Right cardiac atrium (tissue), 5 donors: ENCODE data around the gene DOCK11. TPM values are rescaled to one million over a fixed set of nuclear protein-coding genes. Genes with fewer than 3 reads are reported as not detected.

ENCODE experiments used
- ATAC-seq, 2 donors: fragments of 200-7000 bp; cut with Tn5 transposase; one replicate each; pipeline versions ENCODE4 v1.8.0 to v1.9.1; 2020; ENCODE audit warnings: moderate library complexity in 2 of 2, mild to moderate bottlenecking in 1 of 2
- DNase-seq, 3 donors: peaks; one replicate each; pipeline ENCODE4 v3.0.0-alpha.2; 2020
- H3K27ac ChIP-seq: one replicate; pipeline ENCODE4 v1.5.1; 2013; ENCODE audit warnings: mild to moderate bottlenecking, low read length, control low read depth, moderate library complexity
- H3K27me3 ChIP-seq: one replicate; pipeline ENCODE4 v1.6.1; 2013; ENCODE audit not compliant: control insufficient read depth, insufficient read depth
- H3K4me1 ChIP-seq: one replicate; pipeline ENCODE4 v1.6.1; 2013; ENCODE audit warnings: low read length; ENCODE audit not compliant: control insufficient read depth, insufficient read depth
- H3K4me3 ChIP-seq: one replicate; pipeline ENCODE4 v1.5.1; 2013; ENCODE audit warnings: low read length, control low read depth
- H3K9me3 ChIP-seq: one replicate; pipeline ENCODE4 v1.6.1; 2013; ENCODE audit warnings: low read length; ENCODE audit not compliant: control insufficient read depth
- WGBS: extraction: QIAGEN DNeasy Blood & Tissue Kit; methylation state at CpG from one replicate; pipeline ENCODE4 v1.1.7; 2013; 5-methylcytosine and 5-hydroxymethylcytosine counted together
- intact Hi-C, 4 donors: fragments of 100-400 bp; cut with DNase I; formaldehyde crosslinking; loops; one replicate each; pipeline versions ENCODE4 v1.11.0 to v1.14.0; 2022 to 2023
- polyA plus RNA-seq: library from polyadenylated mRNA; stranded (reverse); fragments of 200-250 nt; gene quantifications from one replicate; pipeline ENCODE4 v1.2.3, GENCODE V29; 2013
- total RNA-seq, 4 donors: library from RNA; stranded (reverse); fragmentation: NEBNext Ultra II Directional; extraction: Animal tissue kit (Norgen Biotek cat#: 25700); gene quantifications; one replicate each; pipeline ENCODE4 v1.2.1, GENCODE V29; 2021
- donor health status: healthy with polysubstance abuse.
- donor health status: DM: no; HTN: yes; CAD: no.
- donor health status: DM: no; HTN: no; CAD: no.
- donor health status: DM: no; HTN: yes; CAD: no; lungs with severe emphysema.
- donor health status: DM: yes; HTN: yes; CAD: no.

The DOCK11 gene
- total and polyA plus RNA-seq, 5 donors = 3.3 to 8.5 (median 6.0) TPM

DNA sequence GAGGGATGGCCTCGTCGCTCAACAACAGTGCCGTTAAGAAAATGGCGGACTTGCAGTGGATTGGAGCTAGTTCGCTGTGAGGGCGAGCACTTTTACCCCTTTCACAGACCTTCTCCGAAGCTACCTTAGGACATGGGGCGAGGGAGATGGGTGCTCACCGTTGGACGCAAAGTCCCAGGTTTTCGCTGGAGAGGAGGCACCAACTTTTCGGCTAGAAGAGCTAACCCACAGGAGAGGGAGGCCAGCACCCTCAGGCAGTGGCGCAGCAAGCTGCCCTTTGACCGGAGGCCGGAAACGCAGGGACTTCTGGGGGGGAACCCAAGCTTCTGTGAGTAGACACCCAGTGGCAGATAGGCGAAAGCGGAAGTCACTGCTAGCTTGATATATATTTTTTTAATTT, 138.7 kb downstream of the DOCK11 start:
- ATAC-seq (no peak), DNase-seq (no peak)
- intact Hi-C loops = loop anchor here in 1 of 4 donors (10.0 kb wide), 1 partner anchor 170 kb away; no protein-coding TSS in a partner anchor
- H3K27me3 ChIP-seq = no peaks in the 10 kb centered on the region
- no peaks in the 10 kb centered on the region for H3K9me3 ChIP-seq
- H3K4me3 ChIP-seq = no peak overlapping the region
- H3K27ac ChIP-seq = no peak overlapping the region
- WGBS = 98% methylated on average over 18 of the region's 18 CpGs
- H3K4me1 ChIP-seq = no peaks in the 10 kb centered on the region

DNA sequence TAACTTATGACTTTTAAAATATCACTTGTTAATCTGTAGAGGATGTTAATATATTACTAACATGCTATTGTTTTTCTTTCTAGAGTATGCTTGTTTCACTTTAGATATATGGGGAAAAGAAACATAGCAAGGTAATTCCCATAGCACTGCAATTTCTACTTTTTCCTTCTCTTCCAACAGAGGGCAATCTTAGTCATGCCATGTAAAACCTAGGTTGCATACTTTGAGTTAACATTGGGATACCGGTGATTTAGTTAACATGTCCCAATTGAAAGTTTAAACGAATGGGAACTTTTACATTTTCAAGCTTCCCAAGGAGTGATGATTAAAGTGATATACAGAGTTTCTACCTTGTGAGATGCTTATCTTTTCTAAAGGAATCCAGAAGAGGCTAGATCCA, 142.4 kb downstream of the DOCK11 start:
- no peaks in the 10 kb centered on the region for H3K4me1 ChIP-seq
- H3K4me3 ChIP-seq = no peak overlapping the region
- DNase-seq (no peak), ATAC-seq (no peak)
- intact Hi-C loops = loop anchor here in 1 of 4 donors (10.0 kb wide), 1 partner anchor 167 kb away; no protein-coding TSS in a partner anchor
- H3K9me3 ChIP-seq = no peaks in the 10 kb centered on the region
- no peak overlapping the region for H3K27ac ChIP-seq
- 31% methylated on average over 2 of the region's 2 CpGs for WGBS
- no peaks in the 10 kb centered on the region for H3K27me3 ChIP-seq

DNA sequence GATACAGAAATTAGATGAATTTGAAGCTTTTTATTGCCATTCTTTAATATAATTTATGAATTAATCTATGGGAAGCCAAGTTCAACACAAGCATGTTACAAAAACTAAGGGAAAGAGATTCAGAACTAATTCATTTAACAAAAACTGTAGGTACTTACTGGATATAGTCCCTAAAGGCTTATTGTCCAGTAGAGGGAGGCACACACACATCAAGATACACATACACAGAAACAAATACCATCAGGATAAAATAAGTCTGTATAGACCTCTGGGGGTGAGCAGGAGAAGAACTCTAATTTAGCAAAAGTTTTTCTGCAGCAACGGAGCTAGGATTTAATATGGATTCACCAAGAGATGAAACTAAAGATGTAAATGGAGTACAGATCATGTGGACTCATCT, 148.8 kb downstream of the DOCK11 start:
- no peak for DNase-seq
- no peak overlapping the region for H3K4me3 ChIP-seq
- WGBS = 36% methylated on average over 1 of the region's 1 CpG
- no peaks in the 10 kb centered on the region for H3K4me1 ChIP-seq
- no peaks in the 10 kb centered on the region for H3K9me3 ChIP-seq
- intact Hi-C loops = loop anchor here in 3 of 4 donors (5.0 kb wide), 2 partner anchors 158 to 163 kb away; no protein-coding TSS in a partner anchor
- no peak overlapping the region for H3K27ac ChIP-seq
- H3K27me3 ChIP-seq = no peaks in the 10 kb centered on the region
- ATAC-seq = peak; percentile 57 to 61

DNA sequence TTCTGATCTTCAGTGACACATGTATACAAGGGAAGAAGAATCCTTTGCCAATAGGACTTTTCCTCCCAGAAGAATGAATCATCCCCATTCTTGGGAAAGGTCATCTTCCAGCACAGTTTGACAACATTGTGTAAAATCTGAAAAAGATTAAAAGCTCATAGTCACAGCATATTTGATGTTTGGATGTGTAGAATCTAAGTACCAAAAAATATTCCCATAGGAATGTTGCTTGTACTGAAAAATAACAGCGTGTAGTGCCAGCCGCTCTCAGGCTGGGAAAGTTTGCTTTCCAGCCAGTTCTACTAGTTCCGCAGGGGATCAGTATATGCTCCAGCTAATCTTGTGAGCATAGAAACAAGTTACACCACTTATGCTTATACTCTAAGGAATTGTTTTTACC, 157.1 kb downstream of the DOCK11 start:
- WGBS = 58% methylated on average over 3 of the region's 3 CpGs
- intact Hi-C loops = no loop called here
- ATAC-seq = no peak
- Histone ChIP-seq H3K9me3 (no peaks in the 10 kb centered on the region), H3K27ac (no peak overlapping the region), H3K27me3 (no peaks in the 10 kb centered on the region), H3K4me3 (no peak overlapping the region), H3K4me1 (no peaks in the 10 kb centered on the region)
- DNase-seq = peak in 2 of 3 donors; percentile 14 to 36

DNA sequence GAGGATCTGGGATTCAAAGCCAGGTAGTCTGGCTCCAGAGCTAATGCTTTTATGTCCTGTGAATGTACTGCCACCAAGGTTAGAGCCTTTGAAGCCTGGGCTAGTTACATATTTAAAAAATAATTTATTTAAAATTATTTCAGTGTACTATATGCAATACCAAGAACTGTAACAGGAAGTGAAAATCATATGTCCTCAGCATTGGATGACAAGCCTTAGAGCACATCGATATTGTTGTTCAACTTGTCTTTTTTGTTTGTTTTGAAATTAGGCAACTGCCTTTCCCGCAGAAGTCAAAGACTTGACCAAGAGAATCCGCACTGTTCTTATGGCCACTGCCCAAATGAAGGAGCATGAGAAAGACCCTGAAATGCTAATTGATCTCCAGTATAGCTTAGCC, 158.7 kb downstream of the DOCK11 start:
- H3K27me3 ChIP-seq = no peaks in the 10 kb centered on the region
- H3K4me1 ChIP-seq = no peaks in the 10 kb centered on the region
- no peak overlapping the region for H3K4me3 ChIP-seq
- intact Hi-C loops = no loop called here
- WGBS = 79% methylated on average over 3 of the region's 3 CpGs
- no peaks in the 10 kb centered on the region for H3K9me3 ChIP-seq
- ATAC-seq (no peak), DNase-seq (no peak)
- H3K27ac ChIP-seq = no peak overlapping the region

DNA sequence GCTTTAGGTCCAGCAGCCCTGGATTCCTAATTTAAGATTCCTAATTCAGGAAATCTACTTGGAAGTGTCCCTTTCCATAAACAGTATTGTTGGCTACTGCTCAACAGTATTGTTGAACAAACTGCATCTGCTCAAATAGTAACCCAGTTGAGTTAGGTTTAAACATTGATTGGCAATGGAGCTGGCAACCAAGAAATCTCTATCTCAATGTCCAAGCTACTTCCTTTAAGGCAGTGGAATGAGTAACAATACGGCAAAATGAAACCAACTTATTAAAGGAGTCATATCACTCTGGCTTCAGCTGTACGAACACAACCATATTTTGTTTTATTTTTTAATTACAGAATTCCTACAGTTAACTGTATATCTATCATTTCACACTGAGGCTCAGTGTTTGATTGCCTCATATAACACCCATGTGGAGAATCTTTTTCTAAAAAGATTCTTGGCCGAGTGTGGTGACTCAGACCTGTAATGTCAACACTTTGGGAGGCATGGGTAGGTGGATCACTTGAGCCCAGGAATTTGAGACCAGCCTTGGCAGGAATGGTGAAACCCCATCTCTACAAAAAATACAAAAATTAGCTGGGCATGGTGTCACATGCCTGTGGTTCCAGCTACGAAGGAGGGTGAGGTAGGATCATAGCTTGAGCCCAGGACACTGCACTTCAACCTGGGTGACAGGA, 160.1 kb downstream of the DOCK11 start:
- no peak for DNase-seq
- no peak for ATAC-seq
- Histone ChIP-seq H3K27me3 (no peaks in the 10 kb centered on the region), H3K4me1 (no peaks in the 10 kb centered on the region), H3K9me3 (no peaks in the 10 kb centered on the region), H3K27ac (no peak overlapping the region), H3K4me3 (no peak overlapping the region)
- 71% methylated on average over 4 of the region's 4 CpGs for WGBS
- intact Hi-C loops = no loop called here

DNA sequence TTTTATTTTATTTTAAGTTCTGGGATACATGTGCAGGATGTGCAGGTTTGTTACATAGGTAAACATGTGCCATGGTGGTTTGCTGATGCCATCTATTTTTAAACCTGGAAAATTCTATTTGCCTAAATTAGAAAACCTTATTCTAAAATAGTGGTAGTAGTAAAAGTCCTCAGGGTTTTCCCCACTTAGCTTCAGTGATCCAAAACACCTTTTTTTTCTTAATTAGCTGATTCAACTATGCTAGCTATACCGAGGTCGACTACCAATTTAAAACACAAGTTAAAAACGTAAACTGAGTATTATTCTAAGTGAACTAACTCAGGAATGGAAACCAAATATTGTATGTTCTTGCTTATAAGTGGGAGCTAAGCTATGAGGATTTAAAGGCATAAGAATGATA, 161.8 kb downstream of the DOCK11 start:
- intact Hi-C loops = no loop called here

DNA sequence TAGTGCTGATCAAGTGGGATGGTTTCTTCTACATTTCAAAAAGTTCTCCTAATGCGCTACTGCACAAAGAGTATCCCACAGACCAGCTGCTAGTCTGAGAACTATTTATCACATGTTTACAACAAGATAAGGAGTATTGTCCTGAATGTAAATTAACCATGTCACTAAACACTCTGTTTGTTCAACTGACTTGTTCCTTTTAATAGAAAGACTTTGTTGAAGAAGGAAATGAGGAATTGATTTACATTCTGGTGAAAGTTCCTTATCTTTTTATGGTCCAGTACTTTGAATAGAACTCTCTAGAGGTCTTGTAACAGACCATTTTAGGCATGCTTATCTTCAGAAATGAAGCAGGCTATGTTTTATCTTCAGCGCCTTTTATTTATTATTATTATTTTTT, 164.5 kb downstream of the DOCK11 start:
- DNase-seq (no peak), ATAC-seq (no peak)
- intact Hi-C loops = no loop called here
- H3K4me3 ChIP-seq = no peak overlapping the region
- 56% methylated on average over 2 of the region's 2 CpGs for WGBS
- no peaks in the 10 kb centered on the region for H3K4me1 ChIP-seq
- H3K27ac ChIP-seq = no peak overlapping the region
- no peaks in the 10 kb centered on the region for H3K27me3 ChIP-seq
- no peaks in the 10 kb centered on the region for H3K9me3 ChIP-seq

More for the DNA sequence above, 161.8 kb downstream of the DOCK11 start:
- Histone ChIP-seq H3K27ac (no peak overlapping the region), H3K4me3 (no peak overlapping the region), H3K4me1 (no peaks in the 10 kb centered on the region), H3K9me3 (no peaks in the 10 kb centered on the region), H3K27me3 (no peaks in the 10 kb centered on the region)
- 92% methylated on average over 3 of the region's 3 CpGs for WGBS
- DNase-seq (no peak), ATAC-seq (no peak)

DNA sequence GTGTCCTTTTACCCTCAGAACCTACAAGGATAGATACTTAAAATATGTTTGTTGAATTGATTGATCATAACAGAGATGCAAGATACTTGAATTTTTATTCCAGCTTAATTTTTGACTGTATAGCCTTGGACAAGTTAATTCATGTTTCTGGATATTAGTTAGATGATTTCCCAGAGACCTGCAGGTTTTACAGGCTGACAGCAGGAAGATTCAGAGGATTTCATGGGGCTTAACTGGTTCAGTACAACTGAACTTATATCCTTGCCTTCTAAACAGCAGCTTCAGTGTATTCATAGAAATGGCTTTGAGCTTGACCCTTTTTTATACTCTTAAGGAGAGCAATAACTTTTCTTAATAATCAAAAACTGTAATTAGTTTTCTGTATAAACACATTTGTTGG, 169.6 kb downstream of the DOCK11 start:
- Histone ChIP-seq H3K27me3 (no peaks in the 10 kb centered on the region), H3K27ac (no peak overlapping the region), H3K9me3 (no peaks in the 10 kb centered on the region), H3K4me1 (no peaks in the 10 kb centered on the region), H3K4me3 (no peak overlapping the region)
- intact Hi-C loops = no loop called here
- ATAC-seq = no peak
- no peak for DNase-seq

DNA sequence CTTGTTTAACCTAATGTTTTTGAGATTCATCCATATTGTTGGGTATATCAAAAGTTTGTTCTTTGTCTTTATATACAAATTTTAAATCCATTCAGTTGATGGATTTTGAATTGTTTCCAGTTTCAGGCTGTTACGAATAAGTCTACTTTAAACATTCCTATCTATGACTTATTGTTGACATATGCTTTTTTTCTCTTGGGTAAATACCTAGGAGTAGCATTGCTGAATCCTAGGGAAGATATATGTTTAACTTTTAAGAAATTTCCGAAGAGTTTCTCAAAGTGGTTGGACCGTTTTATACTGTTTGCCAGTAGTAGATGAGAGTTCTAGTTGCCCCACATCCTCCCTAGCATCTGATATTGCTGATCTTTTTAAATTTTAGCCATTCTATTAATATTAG, 170.9 kb downstream of the DOCK11 start:
- intact Hi-C loops = no loop called here
- Histone ChIP-seq H3K9me3 (no peaks in the 10 kb centered on the region), H3K27ac (no peak overlapping the region), H3K4me1 (no peaks in the 10 kb centered on the region), H3K27me3 (no peaks in the 10 kb centered on the region), H3K4me3 (no peak overlapping the region)
- ATAC-seq (no peak), DNase-seq (no peak)
- 89% methylated on average over 3 of the region's 3 CpGs for whole genome bisulfite sequencing

DNA sequence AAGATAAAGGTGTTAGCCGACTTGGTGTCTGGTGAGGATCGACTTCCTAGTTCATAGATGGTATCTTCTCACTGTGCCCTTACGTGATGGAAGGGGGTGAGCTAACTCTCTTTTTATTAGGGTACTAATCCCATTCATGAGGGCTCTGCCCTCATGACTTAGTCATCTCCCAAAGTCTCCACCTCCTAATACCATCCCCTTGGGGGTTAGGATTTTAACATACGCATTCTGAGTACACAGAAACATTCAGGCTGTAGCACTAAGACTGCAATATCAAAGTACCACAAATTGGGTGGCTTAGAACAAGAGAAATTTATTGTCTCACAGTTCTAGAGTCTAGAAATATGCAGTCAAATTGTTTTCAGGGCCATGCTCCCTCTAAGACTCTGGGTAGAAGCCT, 173.8 kb downstream of the DOCK11 start:
- no peak overlapping the region for H3K4me3 ChIP-seq
- no peak for ATAC-seq
- WGBS = 95% methylated on average over 4 of the region's 4 CpGs
- DNase-seq = no peak
- no peaks in the 10 kb centered on the region for H3K9me3 ChIP-seq
- intact Hi-C loops = no loop called here
- no peaks in the 10 kb centered on the region for H3K4me1 ChIP-seq
- no peaks in the 10 kb centered on the region for H3K27me3 ChIP-seq
- no peak overlapping the region for H3K27ac ChIP-seq
